ENCODE results near the gene PRR5L.

Gene PRR5L

DNA sequence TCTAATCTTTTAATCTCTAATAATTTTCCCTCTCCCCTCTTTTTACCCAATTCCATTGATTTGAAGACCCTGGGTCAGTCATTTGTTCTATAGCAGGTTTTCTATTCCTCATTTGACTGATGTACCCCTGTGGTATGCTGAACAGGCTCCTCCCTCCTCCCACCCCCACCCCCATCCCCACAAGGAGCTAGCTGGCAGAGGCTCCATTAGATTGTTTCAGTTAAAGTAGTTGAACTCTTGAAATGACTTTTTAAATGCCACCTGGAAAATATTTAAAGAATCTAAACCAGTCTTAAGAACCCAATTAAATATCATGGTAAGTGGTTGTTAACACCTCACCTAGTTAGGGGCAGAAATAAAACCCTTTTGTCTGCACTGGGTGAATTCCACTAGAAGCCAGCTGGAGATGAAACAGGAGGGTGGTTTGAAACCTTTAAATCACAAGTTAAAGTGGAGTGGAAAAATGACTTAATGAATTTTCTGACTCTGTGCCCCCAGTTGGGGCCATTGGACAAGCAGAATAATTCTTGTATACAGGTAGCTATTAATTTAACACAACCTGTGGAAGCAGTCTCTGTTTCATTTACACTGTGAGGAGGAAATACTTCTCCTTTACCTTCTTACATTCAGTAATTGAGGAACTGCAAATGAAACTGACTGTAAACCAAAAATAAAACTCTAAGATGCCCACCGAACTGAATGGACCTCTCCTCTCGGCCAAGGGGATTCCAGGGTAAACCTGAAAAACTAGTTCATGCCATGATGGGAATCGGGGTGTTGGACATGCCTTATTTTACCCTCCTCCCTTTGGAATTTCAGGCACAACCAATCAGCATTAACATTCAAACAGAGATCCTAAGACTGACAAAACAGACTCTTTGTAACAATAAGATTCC lies 30.7 kb downstream of the PRR5L start:
- no peak for DNase-seq (ENCODE audit: low spot score)

DNA sequence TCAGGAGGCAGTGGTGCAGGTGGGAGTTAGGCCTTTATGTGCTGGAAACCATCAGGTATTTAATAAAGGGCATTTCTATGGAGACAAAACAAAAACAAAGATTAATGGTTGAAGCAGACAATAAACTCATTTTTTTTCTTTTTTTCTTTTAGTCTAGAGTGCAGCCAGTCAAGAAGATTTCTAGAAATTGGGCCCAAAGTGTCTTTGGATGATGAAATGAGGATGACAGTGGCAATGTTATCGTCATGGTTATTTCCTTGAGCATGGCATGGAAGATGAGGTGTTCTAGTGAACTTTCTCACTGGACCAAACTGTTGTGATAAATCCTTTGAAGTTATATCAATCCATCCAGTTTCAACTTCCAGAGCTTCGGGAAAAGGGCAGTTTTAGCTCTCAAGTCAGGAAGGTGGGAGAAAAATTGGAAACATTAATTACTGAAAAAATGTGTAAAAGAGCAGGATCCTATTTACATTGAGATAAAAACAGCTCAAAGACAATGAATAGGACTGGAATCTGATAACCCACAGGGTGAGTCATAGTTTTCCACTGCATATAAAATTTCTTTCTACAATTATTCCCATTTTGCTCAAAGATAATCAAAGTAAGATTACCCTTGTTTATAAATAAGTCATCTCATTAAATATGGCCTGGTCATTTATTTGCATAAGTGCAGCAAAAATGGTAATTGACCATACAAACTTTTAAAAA lies 33.0 kb downstream of the PRR5L start:
- DNase-seq (ENCODE audit: low spot score) = no peak

DNA sequence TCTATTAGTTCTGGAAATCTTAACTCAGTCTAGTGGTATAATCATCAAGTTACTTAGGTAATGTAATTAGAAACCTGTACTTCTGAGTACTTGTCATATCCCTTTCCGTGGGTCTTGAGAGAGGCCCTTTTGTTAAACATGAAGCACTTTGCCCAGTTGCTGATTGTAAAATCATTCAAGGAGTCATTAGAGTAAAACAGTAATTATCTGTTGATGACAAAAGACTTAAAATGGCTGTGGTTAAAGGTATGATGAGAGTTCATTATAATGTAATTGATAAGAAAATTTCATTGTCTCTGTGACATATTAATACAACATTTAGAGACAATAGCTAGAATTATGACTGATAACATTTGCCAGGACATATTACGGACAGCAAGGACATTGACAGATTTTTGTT lies 34.3 kb downstream of the PRR5L start:
- no peak for DNase-seq (ENCODE audit: low spot score)

DNA sequence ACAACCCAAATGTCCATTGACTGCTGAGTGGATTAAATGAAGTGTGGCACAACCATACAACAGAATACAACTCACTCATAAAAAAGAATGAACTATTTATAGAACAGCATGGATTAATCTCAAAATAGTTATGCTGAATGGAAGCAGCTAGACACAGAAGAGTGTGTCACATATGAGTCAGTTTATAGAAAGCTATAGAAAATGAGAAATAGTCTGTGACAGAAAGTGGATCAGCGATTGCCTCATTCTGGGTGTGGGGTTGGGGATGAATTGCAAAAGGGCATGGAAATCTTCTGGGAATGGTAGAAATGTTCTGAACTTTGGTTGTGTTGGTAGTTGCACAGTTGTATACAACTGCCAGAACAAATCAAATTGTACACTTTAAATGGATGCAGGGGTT lies 37.4 kb downstream of the PRR5L start:
- DNase-seq (ENCODE audit: low spot score) = no peak

DNA sequence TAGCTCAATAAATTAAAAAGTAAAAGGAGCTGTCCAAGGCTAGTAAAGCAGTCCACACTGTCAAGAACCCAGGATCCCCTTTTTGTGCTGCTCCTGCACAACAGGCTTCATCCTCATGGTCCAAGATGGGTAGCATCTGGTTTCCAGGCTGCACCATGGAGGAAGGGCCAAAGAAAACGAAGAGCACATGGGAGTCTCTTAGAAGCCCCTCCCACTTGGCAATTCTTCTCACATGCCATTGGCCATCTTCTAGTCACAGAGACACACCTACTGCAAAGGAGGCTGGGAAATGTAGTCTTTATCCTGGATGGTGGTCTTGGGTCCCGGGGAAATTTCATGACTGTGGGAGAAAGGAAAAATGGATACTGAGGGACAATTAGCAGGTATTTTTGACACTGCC lies 37.8 kb downstream of the PRR5L start:
- no peak for DNase-seq (ENCODE audit: low spot score)

DNA sequence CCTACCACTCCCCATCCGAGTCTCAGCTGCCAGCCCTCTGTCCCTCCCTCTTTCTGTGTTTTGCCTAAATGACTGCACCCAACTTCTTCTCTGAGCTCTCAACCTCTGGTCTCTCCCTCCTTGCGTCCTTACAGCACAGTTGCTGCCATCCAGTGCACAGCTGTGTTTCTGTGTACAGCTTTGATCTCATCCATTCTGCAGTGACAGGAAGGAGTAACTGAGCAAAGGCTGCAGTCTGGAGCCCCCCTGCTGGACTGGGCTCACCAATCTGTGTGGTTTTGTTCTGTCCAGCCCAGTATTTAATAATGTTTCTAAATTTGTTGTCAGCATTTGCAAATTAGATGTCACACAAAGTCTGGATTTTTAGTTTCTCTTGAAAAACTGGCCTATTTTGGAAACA lies 43.8 kb downstream of the PRR5L start:
- DNase-seq (ENCODE audit: low spot score) = no peak

DNA sequence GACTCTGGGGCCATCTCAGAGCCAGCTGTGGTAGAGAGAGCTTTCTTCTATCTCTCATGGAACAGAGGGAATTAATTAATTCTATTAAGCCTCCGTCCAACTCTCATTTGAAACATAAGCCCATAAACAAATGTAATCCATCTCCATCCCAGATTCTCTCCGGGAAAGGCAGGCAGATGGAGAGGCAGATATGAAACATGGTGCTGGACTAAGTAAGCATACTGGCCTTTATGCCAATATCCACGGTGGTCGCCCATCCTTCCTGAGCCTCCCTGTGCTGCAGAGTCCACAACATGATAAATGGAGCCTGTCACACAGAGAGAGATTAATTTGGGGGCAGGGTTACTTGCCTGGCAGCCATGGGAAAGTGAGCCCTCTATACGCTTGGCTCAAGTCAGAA lies 44.8 kb downstream of the PRR5L start:
- DNase-seq (ENCODE audit: low spot score) = no peak

DNA sequence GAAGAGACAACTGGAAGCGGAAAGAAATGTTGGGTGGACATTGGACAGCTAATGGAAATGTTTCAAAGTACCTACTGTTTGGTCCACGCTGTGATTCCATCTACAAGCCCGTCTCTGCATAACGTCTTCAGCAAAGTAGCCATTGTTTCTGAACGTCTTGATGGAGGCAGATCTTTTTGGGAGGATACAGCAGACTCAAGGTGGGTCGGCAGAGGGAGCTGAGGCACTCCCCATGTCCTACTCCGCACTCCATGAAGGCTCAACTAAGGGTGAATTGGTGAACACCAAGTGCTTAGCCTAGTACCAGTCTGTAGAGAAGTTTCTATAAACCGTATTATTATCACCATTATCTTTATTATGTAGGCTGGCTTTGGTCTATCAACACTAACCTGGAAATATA lies 45.8 kb downstream of the PRR5L start:
- no peak for DNase-seq (ENCODE audit: low spot score)

DNA sequence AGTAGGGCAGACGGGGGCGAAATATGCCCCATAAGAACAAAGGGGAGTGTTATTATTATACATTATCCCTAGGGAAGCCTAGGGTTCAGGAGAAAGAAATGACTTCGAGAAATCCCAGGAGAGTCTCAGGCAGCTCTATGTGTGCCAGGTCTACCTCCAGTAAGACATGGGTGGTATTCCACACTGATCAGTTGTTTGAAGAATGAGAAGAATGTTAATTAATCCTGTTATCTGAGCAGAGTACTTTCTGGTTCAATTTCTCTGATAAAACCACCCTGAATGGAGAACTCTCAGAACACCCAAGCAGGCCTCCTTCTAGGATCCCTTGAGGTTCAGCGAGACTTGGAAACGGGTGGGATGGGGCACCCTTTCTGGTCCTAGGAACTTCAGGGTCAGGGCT lies 46.2 kb downstream of the PRR5L start:
- DNase-seq (ENCODE audit: low spot score) = no peak

DNA sequence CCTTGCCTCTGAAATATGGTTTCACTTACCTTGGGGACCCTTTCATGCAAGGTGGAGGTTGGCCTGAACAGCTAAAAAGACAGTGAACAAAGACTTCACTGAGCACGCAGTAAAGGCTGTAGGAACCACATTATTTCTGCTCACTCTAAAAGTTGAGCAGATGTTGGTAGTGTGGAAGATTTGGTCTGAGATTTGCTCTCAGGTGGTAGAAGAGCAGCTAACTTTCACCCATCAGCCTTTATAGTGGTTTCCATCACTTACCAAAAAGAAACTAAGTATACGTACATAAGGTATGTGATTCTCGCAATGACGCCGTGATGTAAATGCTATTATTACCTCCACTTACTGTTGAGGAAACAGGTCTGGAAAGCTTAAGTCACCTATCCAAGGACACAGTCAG lies 47.3 kb downstream of the PRR5L start:
- DNase-seq (ENCODE audit: low spot score) = no peak

DNA sequence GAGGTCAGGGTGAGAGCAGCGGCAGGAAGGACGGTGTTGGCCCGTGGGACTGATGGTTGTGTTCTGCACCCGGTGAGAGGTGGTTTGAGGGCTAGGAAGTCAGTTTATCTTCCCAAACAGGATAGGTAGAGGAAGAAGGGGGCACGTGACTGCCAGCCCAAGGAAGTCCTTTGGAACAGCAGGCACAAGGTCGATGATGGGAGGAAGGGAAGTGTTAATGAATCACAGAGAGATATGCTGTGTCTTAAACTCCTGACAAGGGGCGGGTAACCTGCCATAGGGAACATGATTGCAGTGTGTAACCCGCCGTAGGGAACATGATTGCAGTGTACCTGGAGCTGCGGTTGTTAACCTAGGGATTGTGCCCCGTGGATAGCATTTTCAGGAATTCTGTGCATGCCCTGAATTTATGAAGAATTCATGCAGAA lies 49.0 kb downstream of the PRR5L start:
- no peak for DNase-seq (ENCODE audit: low spot score)

DNA sequence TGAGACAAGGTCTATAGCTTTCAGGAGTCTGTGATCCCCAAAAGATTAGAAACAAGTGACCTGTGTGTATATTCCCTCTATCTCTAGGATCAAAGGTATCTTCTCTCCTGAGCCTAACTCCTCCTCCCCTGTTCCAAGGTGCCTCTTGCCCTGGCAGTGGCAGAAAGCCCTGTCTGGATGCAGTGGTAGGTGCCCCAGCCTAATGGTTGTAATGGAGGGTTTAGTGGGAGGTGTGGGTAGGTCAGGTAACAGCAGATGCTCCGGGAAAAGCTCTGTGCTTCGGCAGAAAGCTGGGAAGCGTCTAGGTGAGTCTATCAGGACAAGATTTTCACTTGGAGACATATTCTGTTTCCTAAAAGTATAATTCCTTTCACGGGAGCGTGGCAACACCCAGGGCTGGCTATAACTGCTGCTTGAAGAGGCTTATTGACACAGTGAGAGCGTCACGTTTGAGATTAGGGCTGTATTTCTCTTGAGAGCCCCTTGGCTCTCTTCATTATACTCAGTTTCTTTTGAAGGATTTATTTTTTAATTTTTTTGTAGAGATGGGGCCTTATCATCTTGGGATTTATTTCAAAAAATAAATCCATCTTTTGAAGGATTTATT lies 49.5 kb downstream of the PRR5L start:
- no peak for DNase-seq (ENCODE audit: low spot score)

DNA sequence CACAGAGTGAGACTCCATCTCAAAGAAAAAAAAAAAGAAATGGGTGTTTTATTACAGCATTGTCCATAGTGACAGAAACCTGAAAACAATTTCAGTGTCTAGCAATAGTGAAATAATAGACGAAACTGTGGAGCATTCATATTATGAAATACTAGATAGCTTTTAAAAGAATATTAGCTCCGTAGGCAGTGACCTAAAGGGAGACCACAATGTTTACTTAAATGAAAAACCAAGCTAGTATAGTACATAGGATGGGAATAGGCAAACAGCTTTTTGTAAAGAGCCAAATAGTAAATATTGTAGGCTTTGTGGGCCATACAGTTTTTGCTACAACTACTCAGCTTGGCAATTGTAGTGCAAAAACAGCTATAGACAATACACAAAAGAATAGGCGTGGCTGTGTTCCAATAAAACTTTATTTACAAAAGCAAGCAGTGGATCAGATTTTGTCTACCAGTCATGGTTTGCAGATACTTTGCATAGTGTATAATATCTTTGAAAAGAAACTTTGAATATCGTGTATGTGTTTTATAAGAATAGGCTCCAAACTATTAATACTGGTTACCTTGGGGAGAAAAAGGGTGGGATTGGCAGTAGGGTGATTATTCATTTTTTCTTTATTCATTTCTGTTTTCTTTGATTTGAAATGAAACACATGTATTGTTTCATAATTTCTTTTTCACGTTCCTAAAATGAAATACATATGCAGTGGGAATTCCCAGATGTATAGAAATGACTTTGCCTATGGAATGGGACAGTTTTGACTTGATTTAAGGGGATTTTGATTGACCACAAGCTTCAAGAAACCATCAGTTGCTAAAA lies 50.7 kb downstream of the PRR5L start:
- no peak for DNase-seq (ENCODE audit: low spot score)

DNA sequence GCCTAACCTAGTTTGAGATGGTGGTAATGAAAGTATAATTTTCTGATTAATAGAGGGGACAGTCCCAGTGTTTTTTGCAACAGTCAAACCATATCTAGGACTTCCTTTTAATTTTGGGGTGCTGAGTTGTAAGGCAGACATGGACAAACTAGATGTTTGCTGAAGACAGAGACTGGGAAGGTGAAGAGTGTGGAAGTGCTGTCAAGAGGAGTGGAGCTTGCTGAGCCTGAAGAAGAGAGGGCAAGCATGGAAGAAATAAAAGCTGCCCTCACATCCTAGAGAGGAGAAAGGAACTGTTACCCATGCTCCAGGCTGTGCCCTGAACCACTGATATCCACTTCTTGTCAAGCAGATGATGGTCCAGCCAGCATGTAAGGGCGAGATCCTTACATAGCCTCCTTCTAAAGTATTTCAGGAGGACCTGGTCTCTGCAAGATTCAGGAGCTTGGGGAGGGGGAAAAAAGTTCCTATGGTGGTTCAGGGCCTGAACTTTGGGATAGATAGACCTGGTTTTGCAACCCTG lies 51.4 kb downstream of the PRR5L start:
- no peak for DNase-seq (ENCODE audit: low spot score)

DNA sequence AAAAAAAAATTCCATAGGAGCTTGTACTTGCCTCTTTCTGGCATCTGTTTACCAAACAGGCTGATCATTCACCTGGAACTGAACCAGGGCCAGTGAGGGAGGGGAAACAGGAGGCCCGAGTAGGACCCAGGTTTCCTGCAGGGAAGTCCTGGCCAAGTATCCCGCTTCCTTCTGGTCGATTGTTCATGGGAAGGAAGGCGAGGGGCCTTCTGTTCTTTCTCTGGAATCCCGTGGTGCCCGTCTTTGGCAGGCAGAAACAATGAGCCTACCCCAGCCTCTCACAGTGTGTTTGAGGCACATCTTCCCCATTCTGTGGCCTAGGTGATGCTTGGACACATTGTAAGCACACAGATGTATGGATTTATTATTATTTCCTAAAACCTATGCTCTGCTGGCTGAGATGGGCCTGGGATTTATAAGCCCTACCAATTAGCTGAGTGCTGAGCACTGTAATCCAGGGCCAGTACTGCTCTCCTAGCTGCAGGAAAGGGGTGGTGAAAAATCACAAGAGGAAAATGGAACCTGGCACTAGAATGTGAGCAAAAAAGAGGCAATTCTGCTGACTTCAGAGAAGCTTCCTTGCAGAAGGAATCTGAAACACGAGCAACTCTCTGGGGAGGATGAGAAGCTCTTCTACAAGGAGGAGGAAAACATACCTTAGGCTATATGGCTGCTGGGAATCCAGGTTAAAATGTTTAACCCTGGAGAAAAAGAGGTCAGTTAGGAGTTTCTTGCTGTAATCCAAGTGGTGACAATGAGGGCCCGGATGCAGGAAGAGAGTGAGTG lies 53.5 kb downstream of the PRR5L start:
- DNase-seq (ENCODE audit: low spot score) = no peak

DNA sequence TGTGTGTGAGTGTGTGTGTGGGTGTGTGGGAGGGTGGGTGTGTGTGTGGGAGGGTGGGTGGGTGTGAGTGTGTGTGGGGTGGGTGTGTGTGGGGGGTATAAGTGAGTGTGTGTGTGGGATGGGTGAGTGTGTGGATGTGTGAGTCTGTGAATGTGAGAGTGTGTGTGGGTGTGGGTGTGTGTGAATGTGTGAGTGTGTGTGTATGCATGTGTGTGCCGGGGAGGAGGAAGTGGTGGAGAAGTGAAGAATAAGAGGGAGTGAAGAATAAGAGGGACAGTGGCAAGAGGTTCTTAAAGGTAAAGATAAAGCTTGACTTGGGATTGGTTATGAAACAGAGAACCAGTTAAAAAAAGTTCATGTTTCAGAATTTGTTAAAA lies 54.0 kb downstream of the PRR5L start:
- no peak for DNase-seq (ENCODE audit: low spot score)

DNA sequence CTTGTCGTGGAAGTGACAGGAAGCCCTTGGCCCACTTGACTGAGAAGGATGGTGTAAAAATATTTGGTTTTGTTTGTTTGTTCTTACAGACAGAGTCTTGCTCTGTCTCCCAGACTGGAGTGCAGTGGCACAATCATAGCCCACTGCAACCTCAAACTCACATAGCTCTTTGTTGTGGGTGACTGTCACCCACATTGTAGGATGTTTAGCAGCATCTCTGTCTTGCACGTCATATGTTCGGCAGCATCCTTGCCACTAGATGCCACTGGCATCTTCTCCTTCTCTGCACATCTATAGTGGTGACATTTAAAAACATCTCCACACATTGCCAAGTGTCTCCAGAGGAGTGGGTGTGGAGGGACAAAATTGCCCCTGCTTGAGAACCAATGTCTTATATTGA lies 56.8 kb downstream of the PRR5L start:
- DNase-seq (ENCODE audit: low spot score) = peak; percentile 74

DNA sequence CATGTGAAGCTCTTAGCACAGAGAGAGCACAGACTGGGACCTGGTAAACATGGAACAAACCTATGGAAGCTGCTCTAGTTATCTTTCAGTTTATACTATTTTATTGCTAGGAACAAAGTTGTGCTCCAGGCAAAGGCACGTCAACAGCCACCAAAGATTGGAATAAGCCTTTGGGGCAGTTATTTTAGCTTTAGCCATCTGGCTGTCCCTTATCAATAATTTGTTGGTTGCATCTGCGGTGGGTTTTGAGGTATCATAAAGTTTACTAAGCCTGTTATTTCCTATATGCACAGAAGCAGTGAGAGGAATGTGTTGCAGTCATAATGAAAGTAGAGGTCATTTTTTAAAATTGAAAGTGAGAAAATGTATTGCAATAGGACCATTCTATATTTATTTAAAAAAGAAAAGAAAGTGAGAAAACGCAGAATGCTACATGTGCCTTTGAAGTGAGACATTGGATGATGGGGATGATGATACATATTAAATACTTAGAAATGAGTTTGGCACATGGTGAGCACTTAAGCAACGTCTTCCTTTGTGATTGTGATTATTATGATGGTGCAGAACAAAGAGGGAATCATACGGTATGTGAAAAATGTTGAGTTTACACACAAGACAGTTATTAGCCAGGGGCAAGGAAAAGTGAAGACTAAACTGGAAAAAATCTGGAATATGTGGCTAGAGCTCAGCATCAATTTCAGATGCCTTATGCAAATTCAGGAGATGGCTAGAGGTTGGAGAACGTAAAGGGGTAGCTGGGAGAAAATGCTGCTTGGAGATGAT lies 58.3 kb downstream of the PRR5L start:
- no peak for DNase-seq (ENCODE audit: low spot score)

DNA sequence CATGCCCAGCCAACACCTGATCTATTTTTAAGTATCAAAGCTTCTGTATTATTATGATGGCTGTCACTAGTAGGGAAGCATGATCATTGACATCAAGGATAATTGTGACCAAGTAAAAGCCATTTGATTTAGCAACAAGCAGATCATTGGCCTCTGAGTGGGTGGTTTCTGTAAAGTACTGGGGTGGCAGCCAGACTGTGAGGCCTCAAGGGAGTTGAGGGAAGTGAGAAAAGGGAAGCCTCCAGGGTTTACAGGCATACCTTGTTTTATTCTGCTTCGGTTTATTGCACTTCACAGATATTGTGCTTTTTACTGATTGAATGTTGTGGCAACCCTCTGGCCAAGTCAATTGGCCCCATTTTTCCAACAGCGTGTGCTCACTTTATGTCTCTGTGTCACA lies 60.1 kb downstream of the PRR5L start:
- DNase-seq (ENCODE audit: low spot score) = no peak

DNA sequence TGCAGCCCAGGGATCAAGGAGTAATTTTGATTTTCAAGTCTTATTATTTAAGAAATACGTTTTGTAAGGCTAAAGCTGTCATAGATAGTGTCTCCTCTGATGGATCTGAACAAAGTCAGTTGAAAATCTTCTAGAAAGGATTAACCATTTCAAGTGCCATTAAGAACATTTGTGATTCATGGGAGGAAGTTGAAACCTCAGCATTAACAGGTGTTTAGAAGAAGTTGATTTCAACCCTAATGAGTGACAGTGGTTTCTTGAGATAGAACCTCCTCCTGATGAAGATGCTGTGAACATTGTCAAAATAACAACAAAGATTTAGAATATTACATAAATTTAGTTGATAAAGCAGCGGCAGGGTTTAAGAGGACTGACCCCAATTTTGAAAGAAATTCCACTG lies 61.7 kb downstream of the PRR5L start:
- DNase-seq (ENCODE audit: low spot score) = no peak
